T-helper 22 cell (primary cell): ENCODE measurements around the gene SARS1.

ENCODE experiments used
- DNase-seq: peaks from one replicate; pipeline ENCODE4 v3.0.0-alpha.2; 2020; ENCODE audit warnings: low read depth

Gene SARS1

DNA sequence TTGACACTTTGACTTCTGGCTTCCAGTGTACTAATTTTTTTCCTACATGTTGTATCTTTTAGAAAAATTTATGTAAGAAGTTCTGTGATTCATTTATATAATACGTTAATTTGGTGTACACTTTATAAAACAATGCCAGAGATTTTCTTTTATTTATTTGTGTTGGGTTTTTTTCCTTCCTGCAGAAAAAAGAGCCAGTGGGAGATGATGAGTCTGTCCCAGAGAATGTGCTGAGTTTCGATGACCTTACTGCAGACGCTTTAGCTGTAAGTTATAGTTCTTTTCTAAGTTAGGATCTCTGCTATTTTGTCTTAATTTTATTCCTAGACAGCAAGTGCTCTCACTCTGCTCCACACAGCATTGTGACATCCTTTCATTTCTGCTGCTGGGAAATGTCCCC, 14.4 kb downstream of the SARS1 start:
- no peak for DNase-seq

DNA sequence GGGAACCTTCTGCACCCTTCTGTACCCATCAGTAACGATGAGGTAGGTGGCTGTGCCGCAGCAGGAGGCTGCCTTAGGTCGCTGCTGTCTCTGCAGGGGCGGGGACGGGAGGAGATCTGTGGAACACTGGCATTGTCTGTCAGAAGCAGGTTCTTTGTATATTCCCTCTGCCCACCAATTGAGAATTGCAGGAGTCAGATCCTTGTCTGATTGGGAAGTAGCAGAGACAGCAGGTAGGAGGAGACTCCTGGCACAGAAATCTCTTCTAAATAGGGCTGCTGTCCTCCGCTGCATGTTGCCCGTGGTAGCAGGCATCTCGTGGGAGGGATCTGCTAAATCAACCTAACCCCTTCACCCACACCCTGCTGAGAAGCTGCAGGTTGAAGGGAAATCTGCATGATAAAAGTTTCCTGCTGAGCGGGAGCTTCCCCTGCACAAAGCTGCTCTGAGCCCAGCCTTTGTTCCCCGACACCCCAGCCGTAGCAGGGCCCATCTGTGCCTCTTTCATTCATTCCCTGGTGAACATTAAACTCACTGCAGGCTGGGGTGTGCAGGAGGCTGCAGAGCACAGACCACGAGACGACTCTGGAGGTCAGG, 15.9 kb downstream of the SARS1 start:
- DNase-seq = no peak

- DNase-seq = no peak
Observed at GRCh38 chr1:109231066-109231465, 17.3 kb downstream of the SARS1 start.

- no peak for DNase-seq
Observed at GRCh38 chr1:109235137-109235536, 21.4 kb downstream of the SARS1 start.

- DNase-seq = no peak
Observed at GRCh38 chr1:109237512-109237911, 23.8 kb downstream of the SARS1 start.

DNA sequence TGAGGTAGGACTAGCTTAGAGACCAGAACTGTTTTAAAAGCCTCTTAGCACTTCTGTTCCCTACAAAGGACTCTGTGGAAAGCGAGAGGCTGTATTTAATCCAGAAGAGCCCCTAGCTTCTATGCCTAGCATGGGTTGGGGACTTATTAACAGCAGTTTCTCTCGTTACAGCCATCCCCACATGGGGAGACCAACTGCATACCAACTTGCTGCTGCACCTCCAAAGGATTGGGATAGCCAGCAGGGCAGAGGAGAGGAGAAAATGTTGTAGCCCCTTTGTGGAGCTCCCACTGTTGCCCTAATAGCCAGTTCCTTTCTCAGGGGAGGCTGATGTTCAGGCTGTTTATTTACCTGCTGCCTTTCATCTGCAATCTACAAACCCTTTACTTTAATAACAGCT, 24.7 kb downstream of the SARS1 start:
- no peak for DNase-seq

GRCh38 chr1:109239047-109239408, 25.3 kb downstream of the SARS1 start:
- no peak for DNase-seq

GRCh38 chr1:109239409-109240068, 25.8 kb downstream of the SARS1 start:
- no peak for DNase-seq

DNA sequence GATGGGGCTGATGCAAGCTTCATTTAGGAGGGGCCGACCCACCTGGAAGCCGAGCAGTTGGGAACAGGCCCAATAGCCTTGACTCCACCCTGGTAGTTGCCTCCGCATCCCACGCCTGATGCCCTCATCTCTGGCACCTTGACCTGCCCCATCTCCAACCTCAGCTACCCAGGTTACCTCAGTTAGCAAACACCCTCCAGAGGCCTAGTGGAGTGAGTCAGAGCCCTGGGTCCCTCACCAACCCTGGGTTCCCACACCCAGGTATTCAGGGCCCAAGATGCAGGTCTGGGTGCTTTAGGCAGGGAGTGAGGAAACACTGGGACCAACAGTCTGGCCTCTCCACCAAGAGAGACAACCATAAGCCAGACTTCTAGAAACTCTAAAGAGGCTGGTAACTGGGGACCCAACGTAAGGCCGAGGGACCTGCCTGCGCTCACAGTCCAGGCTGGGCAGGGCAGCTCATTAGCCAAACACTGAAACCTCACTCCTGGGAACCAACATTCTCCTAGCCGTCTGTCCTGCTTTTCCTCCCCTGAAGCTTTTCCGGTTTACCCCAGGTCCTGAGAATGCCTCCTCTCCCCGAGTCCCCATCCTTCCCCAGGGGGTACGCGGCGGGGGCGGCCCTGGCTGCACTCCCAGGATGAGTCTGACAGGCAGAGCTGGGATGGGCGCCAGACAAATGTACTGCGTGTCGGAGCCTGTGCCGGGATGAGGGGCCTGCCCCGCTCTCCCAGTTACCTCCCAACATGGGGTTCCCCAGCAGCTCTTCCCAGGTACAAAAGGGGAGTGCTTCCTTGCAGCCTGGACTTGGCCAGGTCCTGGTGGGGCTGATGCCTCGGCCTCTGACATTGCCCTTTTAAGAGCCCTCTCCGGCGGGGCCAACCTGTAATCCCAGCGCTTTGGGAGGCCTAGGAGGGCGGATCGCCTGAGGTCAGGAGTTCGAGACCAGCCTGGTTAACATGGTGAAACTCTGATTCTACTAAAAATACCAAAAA, 26.7 kb downstream of the SARS1 start:
- DNase-seq = no peak

- DNase-seq = no peak
Observed at GRCh38 chr1:109241344-109241743, 27.6 kb downstream of the SARS1 start.

DNA sequence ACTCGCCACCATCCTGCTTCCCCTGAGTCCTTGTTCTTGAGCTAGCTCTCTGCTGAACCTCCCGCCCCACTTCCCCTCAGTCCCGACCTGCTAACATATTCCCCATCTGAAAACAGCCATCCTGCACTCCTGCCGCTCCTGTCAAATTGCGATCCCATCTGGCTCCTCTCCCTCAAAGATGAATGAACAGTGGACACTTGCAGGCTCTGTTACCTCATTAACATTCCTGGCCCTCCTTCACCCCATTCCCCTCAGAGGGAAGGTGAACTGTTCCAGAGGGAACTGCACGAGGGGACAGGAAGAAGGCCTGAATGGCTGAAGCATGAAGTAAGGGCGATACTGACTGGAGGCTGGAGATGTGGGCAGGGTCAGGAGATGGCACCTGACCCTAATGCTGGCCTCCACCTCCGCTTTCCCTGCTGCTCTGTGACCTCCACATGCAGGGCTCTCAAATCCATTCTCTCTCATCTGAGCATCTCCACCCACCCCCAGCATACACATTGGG, 28.2 kb downstream of the SARS1 start:
- no peak for DNase-seq

- DNase-seq = no peak
Observed at GRCh38 chr1:109242387-109242786, 28.7 kb downstream of the SARS1 start.

DNA sequence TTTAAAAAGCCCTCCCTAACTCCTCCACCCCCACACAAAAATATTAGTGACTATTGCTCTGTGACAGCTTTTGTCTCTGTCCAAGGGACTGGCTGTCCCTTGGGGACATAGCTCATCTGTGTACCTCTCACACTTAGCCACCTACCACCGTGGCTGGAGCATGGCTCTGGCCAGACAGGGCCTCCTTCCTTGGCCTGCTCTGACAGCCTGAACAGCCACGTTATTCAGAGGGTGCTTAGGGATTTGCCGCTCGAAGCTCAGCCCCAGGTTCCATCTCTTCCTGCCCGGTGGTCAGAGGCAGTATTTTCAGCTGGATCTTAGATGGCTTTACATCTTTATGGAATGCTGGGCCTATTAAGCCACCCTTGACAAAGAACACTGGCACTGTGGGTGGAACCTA, 29.5 kb downstream of the SARS1 start:
- DNase-seq = no peak

DNA sequence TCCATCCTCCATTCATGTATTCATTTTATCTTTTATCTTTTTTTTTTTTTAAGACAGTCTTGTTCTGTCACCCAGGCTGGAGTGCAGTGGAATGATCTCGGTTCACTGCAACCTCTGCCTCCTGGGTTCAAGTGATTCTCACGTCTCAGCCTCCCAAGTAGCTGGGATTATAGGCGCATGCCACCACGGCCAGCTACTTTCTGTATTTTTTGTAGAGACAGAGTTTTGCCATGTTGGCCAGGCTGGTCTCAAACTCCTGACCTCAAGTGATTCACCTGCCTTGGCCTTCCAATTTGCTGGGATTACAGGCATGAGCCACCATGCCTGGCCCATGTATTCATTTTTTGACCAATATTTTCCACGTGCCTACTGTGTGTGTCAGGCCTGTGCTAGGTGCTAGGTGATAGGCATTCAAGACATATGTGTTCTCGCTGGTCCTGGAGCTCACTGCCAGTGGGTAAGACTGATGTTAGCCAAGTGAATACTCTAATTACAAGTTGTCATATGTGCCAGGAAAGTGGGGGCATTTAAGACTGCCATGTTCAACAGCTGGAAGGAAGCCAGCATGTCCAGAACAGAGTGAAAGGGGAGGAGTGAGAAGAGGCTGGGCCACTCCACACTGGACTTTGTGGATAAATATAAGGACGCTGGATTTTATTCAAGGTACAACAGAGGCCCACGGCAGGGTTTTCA, 30.3 kb downstream of the SARS1 start:
- no peak for DNase-seq

- DNase-seq = no peak
Observed at GRCh38 chr1:109246141-109246551, 32.4 kb downstream of the SARS1 start.

DNA sequence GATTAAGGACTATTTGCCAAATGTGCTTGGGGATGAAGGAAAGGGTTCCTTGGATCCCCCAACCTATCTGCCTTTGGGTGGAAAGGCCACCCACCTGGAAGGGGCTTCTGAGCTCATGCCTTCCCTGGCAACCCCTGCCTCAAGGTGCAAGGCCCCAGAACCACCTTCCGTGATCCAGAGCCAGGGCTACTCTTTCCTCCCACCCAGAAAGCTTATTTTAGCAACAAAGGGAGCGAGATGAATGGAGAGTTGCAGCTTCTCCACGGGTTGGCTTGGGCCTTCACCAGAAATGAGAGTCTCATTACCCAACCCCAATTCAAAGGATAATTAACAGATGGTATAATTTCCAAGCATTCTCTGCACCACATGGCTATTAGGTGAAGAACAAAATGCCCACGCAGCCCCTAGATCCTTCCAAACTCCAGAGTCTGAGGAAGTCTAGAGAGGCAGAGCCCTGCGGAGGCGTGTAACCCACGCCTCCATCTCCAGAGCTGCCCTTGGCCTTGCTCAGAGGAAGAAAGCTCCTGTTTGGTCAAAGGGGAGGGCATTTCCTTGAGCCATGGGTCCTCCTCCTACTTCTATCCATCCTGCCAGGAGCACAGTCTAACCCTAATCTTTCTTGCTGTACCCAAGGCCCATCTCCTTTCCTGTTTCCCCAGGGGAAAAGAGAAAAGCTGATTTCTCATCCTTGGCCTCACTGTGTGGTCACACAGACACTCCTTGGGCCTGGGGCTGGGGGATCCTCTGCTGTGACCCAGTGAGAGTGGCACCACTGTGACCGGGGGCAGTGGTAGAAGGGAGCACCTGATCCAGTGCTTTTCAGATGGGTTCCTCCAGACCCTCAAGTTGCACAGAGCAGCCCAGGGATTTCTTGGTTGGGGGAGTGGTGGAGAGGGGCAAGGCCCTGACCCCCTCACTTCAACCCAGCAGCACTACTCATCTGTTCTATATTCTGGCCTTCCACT, 34.0 kb downstream of the SARS1 start:
- DNase-seq = no peak

GRCh38 chr1:109248444-109248796, 34.7 kb downstream of the SARS1 start:
- no peak for DNase-seq

- peak; percentile 50 for DNase-seq
Observed at GRCh38 chr1:109248797-109249629, 35.3 kb downstream of the SARS1 start, which contains the start of gene CELSR2. TSS of gene CELSR2 (plus strand) at chr1:109249539. CDS start at chr1:109250080, 541 bp downstream.

DNA sequence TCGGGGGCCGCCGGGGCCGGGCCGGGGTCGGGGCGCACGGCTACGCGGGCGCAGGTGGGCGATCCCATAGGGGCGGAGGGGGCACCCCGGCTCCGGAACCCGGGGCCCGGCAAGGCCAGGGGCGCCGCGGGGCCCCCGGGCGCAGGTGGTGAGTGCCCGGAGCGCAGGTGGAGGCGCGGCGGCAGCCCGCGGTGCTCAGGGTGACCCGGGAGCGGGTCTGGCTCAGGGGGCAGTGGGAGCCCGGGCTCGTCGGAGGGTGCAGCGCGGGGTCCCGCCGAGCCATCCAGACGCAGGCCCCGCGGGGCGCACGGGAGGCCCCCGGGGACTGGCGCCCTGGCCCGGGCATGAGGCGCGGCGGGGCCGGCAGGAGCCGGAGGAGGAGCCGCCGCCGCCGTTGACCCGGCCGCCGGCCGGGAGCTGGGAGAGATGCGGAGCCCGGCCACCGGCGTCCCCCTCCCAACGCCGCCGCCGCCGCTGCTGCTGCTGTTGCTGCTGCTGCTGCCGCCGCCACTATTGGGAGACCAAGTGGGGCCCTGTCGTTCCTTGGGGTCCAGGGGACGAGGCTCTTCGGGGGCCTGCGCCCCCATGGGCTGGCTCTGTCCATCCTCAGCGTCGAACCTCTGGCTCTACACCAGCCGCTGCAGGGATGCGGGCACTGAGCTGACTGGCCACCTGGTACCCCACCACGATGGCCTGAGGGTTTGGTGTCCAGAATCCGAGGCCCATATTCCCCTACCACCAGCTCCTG, 36.1 kb downstream of the SARS1 start:
- DNase-seq = no peak
